Measurements from ENCODE around the gene PLXNB2. TPM values are rescaled to one million over a fixed set of nuclear protein-coding genes. Genes with fewer than 3 reads are reported as not detected.

Gene PLXNB2
- total RNA-seq, 1 donor from 2014 or later, result 256 TPM

DNA sequence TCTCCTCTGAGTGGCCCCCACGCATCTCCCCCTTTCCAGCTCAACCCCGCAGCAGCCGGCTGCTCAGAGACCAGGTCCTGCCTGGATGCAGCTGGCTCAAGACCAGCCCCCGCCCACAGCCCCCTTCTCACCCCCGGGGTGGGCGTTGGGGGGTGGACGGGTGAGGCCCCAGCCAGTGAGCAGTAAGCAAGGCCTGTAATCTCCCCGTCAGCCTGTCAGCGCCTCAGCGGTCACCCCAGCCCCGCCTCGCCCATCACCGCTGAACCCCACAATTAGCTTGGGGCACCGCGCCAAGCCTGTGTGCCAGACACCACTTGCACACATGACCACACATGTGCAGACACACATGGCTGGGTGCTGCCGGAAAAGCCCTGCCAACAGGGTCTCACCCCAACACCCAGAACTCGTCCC lies 5.9 kb downstream of the PLXNB2 start:
- Histone ChIP-seq H3K4me3 (peak overlapping the region; percentile 30), H3K27ac (peak overlapping the region; percentile 93), H3K27me3 (ENCODE audit: low read depth) (no peaks in the 10 kb centered on the region), H3K9me3 (no peaks in the 10 kb centered on the region), H3K36me3 (peaks cover 4% of the 10 kb centered on the region), H3K4me1 (peaks cover 92% of the 10 kb centered on the region)
- DNase-seq (no peak), ATAC-seq (no peak)
- intact Hi-C loops (cut with DNase I), result no loop called here
- TF ChIP-seq, protein P1, sequence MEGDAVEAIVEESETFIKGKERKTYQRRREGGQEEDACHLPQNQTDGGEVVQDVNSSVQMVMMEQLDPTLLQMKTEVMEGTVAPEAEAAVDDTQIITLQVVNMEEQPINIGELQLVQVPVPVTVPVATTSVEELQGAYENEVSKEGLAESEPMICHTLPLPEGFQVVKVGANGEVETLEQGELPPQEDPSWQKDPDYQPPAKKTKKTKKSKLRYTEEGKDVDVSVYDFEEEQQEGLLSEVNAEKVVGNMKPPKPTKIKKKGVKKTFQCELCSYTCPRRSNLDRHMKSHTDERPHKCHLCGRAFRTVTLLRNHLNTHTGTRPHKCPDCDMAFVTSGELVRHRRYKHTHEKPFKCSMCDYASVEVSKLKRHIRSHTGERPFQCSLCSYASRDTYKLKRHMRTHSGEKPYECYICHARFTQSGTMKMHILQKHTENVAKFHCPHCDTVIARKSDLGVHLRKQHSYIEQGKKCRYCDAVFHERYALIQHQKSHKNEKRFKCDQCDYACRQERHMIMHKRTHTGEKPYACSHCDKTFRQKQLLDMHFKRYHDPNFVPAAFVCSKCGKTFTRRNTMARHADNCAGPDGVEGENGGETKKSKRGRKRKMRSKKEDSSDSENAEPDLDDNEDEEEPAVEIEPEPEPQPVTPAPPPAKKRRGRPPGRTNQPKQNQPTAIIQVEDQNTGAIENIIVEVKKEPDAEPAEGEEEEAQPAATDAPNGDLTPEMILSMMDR (IDR thresholded peaks at IDR 0.05), result no peak

DNA sequence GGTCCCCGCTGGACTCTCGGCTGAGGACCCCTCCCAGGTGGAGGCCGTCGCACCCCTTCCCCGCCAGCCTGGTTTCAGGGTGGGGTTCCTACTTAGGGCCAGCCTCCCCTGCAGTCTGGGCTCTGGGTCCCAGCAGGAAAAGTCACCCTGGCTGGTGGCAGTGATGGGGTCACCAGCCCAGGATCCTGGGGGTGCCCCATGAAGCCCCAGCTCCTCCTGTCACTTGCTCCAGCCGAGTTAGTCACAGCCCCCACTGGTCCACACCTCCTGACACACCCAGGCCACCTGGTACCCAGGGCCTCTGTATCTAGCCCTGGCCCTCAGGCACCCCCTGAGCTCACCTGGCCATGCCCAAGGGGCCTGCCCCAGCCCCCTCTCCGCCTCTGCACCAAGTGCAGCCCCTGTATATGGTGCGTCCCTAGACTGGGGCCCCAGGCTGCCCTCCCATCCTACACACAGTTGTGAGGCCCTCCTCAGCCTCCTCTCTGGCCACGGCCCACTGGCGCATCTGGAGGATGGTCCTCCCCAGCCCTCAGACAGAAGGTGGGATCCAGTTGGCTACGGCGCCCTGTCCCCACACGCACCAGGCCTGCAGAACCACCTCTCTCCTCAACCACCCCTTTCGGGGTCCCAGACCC lies 6.7 kb downstream of the PLXNB2 start:
- H3K36me3 ChIP-seq, result peaks cover 4% of the 10 kb centered on the region
- TF ChIP-seq, protein P1 (IDR thresholded peaks at IDR 0.05), result no peak
- no peaks in the 10 kb centered on the region for H3K27me3 ChIP-seq (ENCODE audit: low read depth)
- intact Hi-C loops (cut with DNase I), result no loop called here
- no peaks in the 10 kb centered on the region for H3K9me3 ChIP-seq
- ATAC-seq (no peak), DNase-seq (no peak)
- peaks cover 97% of the 10 kb centered on the region for H3K4me1 ChIP-seq
- H3K27ac ChIP-seq, result peak overlapping the region; percentile 93
- H3K4me3 ChIP-seq, result peak overlapping the region; percentile 49

DNA sequence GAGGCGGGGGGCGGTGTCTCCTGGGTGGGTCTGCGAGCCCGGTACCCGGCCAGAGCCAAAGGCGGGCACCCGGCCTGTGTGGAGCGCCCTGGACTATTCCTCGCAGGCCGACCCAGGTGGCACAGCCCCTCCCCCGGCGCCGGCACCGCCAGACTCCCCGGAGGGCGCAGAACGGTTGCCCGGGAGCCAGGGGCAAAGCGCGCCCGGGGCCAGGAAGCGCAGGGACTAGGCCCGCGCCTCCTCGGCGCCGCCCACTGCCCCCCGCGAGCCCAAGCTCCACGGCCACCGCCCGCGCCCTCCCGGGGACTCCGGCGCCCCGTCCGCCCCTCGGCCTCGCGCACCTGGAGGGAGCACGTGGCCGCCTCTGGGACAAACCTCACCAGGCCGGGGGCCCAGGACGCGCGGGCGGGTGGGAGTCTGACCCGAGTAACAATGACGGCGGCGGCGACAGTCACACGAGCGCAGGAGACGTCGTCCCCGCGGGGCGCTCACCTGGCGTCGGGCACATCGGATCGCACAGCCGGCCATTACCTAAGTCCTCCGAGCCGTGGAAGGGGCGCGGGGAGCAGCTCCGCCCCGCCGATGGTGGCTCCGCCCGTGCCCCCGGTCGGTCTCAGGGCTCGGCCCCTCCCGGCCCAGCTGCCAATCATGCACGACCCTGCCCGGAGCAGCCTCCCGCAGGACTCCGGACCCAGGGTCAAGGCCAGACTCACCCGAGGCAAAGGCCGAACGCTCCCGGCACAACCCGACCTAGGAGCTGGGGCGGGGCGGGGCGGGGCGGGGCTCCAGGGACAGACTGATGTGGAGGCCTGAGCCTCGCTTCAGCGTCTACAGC lies 7.4 kb downstream of the PLXNB2 start:
- intact Hi-C loops (cut with DNase I), result no loop called here
- DNase-seq (no peak), ATAC-seq (no peak)
- peaks cover 97% of the 10 kb centered on the region for H3K4me1 ChIP-seq
- peak overlapping the region; percentile 49 for H3K4me3 ChIP-seq
- H3K36me3 ChIP-seq, result peaks cover 4% of the 10 kb centered on the region
- H3K27ac ChIP-seq, result peak overlapping the region; percentile 93
- TF ChIP-seq, protein P1 (IDR thresholded peaks at IDR 0.05), result no peak
- no peaks in the 10 kb centered on the region for H3K9me3 ChIP-seq
- no peaks in the 10 kb centered on the region for H3K27me3 ChIP-seq (ENCODE audit: low read depth)

DNA sequence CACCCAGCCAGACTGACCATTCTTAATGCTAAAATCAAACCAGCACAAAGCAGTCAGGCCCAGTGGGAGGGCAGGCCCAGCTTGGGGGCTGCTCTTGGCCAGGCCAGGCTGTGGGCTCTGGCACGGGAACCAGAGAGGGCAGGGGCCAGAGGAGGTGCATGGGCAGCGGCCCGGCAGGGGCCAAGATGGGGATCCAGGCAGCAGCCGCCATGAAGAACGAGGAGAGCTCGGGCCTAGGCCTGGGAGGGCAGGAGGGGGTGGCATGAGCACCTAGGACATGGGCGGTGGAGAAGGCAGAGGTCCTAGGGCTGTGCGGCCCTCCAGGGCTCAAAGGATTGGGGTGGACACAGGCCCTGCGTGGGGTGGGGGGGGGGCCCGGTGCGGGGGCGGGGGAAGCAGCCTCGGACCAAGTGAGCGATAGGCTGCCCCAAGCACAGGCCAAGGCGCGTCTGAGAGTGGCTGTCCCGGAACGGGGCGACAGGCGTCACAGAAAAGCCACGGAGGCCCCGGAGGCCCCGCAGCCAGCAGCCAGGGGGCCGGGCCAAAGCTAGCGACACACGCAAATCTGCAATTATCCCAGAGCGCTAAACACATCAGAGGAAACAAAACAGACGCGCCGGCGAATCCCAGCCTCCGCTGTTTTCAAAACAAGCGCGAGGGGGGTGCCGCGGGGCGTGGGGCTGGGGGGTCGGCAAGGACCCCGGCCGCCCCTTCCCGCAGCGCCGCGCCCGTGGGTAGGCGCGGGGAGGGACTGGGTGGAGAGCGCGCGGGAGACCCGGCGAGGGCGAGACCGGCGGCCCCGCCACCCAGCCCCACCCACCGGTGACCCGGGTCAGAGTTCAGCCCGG lies 8.3 kb downstream of the PLXNB2 start:
- Histone ChIP-seq H3K27ac (peak overlapping the region; percentile 93), H3K4me3 (peak overlapping the region; percentile 49), H3K27me3 (ENCODE audit: low read depth) (no peaks in the 10 kb centered on the region), H3K9me3 (no peaks in the 10 kb centered on the region), H3K4me1 (peaks cover 97% of the 10 kb centered on the region), H3K36me3 (peaks cover 4% of the 10 kb centered on the region)
- no peak for DNase-seq
- TF ChIP-seq, protein P1 (IDR thresholded peaks at IDR 0.05), result no peak
- no peak for ATAC-seq
- intact Hi-C loops (cut with DNase I), result no loop called here

DNA sequence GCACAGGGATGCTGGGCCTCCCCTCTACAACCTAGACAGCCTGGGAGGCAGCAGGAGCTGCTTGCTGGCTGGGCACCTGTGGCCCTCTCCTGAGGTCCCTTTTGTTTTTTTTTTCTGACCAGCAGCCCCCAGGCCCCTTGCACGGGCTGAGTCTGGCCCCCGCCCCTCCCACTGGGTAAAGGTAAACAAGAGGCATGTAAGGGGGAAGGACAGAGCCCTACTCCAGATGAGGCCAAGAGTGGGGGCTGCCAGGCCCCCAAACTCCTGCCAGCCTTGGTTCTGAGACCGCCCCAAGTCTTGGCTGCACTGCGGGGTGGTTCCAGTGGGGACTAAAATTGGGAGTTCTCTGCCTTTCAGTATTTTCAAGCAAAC lies 9.2 kb downstream of the PLXNB2 start:
- H3K9me3 ChIP-seq, result no peaks in the 10 kb centered on the region
- H3K27ac ChIP-seq, result peak overlapping the region; percentile 93
- no peak for DNase-seq
- intact Hi-C loops (cut with DNase I), result no loop called here
- ATAC-seq, result no peak
- H3K27me3 ChIP-seq (ENCODE audit: low read depth), result no peaks in the 10 kb centered on the region
- H3K4me1 ChIP-seq, result peaks cover 97% of the 10 kb centered on the region
- TF ChIP-seq, protein P1 (IDR thresholded peaks at IDR 0.05), result no peak
- peaks cover 2% of the 10 kb centered on the region for H3K36me3 ChIP-seq
- no peak overlapping the region for H3K4me3 ChIP-seq
